ENCODE measurements around the gene ANO7. TPM values are rescaled to one million over a fixed set of nuclear protein-coding genes. Genes with fewer than 3 reads are reported as not detected.

The ANO7 gene
- total RNA-seq, 4 donors from 2014 or later = 0.10 to 0.62 (median 0.24) TPM

- no peak for DNase-seq
- ATAC-seq = no peak
- H3K4me1 ChIP-seq = no peaks in the 10 kb centered on the region
- no peak overlapping the region for H3K27ac ChIP-seq
- peaks cover 6 to 96% of the 10 kb centered on the region in 2 donors for H3K36me3 ChIP-seq
- H3K27me3 ChIP-seq = no peaks in the 10 kb centered on the region
- no peak for TF ChIP-seq POLR2A (IDR thresholded peaks at IDR 0.05)
- intact Hi-C loops (cut with DNase I; ENCODE audit: low total_unique reads) = no loop called here
- H3K9me3 ChIP-seq = no peaks in the 10 kb centered on the region
- H3K4me3 ChIP-seq = no peak overlapping the region
- in situ Hi-C loops (cut with MboI; ENCODE audit: low sequenced_read_pairs in 4 of 4) = no loop called here
Observed at GRCh38 chr2:241237047-241237446, 48.6 kb downstream of the ANO7 start.

- H3K36me3 ChIP-seq = peaks cover 6 to 96% of the 10 kb centered on the region in 2 donors
- in situ Hi-C loops (cut with MboI; ENCODE audit: low sequenced_read_pairs in 4 of 4) = no loop called here
- TF ChIP-seq CTCF (IDR thresholded peaks at IDR 0.05 in 4 of 5, conservative IDR thresholded peaks at IDR 0.05 in 1 of 5) (no peak), POLR2A (IDR thresholded peaks at IDR 0.05) (no peak)
- intact Hi-C loops (cut with DNase I; ENCODE audit: low total_unique reads) = no loop called here
- no peak overlapping the region for H3K4me3 ChIP-seq
- DNase-seq = no peak
- H3K4me1 ChIP-seq = no peaks in the 10 kb centered on the region
- H3K27me3 ChIP-seq = no peaks in the 10 kb centered on the region
- no peak overlapping the region for H3K27ac ChIP-seq
- ATAC-seq = no peak
- H3K9me3 ChIP-seq = no peaks in the 10 kb centered on the region
Observed at GRCh38 chr2:241237949-241238371, 49.5 kb downstream of the ANO7 start.

- no peak for ATAC-seq
- TF ChIP-seq POLR2A (IDR thresholded peaks at IDR 0.05) (no peak), CTCF (IDR thresholded peaks at IDR 0.05 in 4 of 5, conservative IDR thresholded peaks at IDR 0.05 in 1 of 5) (no peak)
- peaks cover 6 to 96% of the 10 kb centered on the region in 2 donors for H3K36me3 ChIP-seq
- in situ Hi-C loops (cut with MboI; ENCODE audit: low sequenced_read_pairs in 4 of 4) = no loop called here
- intact Hi-C loops (cut with DNase I; ENCODE audit: low total_unique reads) = no loop called here
- no peak for DNase-seq
- H3K4me3 ChIP-seq = no peak overlapping the region
- H3K27me3 ChIP-seq = no peaks in the 10 kb centered on the region
- H3K9me3 ChIP-seq = no peaks in the 10 kb centered on the region
- H3K4me1 ChIP-seq = no peaks in the 10 kb centered on the region
- H3K27ac ChIP-seq = no peak overlapping the region
Observed at GRCh38 chr2:241238693-241239198, 50.3 kb downstream of the ANO7 start.

- ATAC-seq (no peak), DNase-seq (no peak)
- in situ Hi-C loops (cut with MboI; ENCODE audit: low sequenced_read_pairs in 4 of 4) (no loop called here), intact Hi-C loops (cut with DNase I; ENCODE audit: low total_unique reads) (no loop called here)
- Histone ChIP-seq H3K27me3 (no peaks in the 10 kb centered on the region), H3K27ac (no peak overlapping the region), H3K4me3 (no peak overlapping the region), H3K36me3 (peaks cover 6 to 94% of the 10 kb centered on the region in 2 donors), H3K4me1 (no peaks in the 10 kb centered on the region), H3K9me3 (no peaks in the 10 kb centered on the region)
- TF ChIP-seq POLR2A (IDR thresholded peaks at IDR 0.05) (no peak), CTCF (IDR thresholded peaks at IDR 0.05 in 4 of 5, conservative IDR thresholded peaks at IDR 0.05 in 1 of 5) (no peak)
Observed at GRCh38 chr2:241239552-241240202, 51.2 kb downstream of the ANO7 start.

- Histone ChIP-seq H3K4me1 (no peaks in the 10 kb centered on the region), H3K9me3 (no peaks in the 10 kb centered on the region), H3K36me3 (peaks cover 6 to 94% of the 10 kb centered on the region in 2 donors), H3K4me3 (no peak overlapping the region), H3K27ac (no peak overlapping the region), H3K27me3 (no peaks in the 10 kb centered on the region)
- intact Hi-C loops (cut with DNase I; ENCODE audit: low total_unique reads) = no loop called here
- in situ Hi-C loops (cut with MboI; ENCODE audit: low sequenced_read_pairs in 4 of 4) = no loop called here
- ATAC-seq (no peak), DNase-seq (no peak)
- TF ChIP-seq CTCF (IDR thresholded peaks at IDR 0.05 in 4 of 5, conservative IDR thresholded peaks at IDR 0.05 in 1 of 5) (no peak), POLR2A (IDR thresholded peaks at IDR 0.05) (no peak)
Observed at GRCh38 chr2:241240320-241241004, 52.0 kb downstream of the ANO7 start.

Measured in gastrocnemius medialis (tissue), 4 donors.